SK-N-SH (cell line): ENCODE results near the gene DCAF8. TPM values are rescaled to one million over a fixed set of nuclear protein-coding genes. Genes with fewer than 3 reads are reported as not detected.

Source experiments
- CTCF ChIA-PET: fragments of 300-600, 350-600 bp; formaldehyde crosslinking; extraction: SDS; loops from one replicate; lab custom pipeline; 2021; lab: Yijun Ruan, JAX
- POLR2A ChIA-PET: fragments of 350-600 bp; sonication (Branson Sonifier 250); formaldehyde crosslinking; extraction: SDS; loops from one replicate; lab custom pipeline; 2020; ENCODE audit warnings: antibody characterized with exemption, inconsistent platforms; lab: Yijun Ruan, JAX
- DNase-seq: peaks from one replicate; pipeline ENCODE4 v3.0.0; 2012
- H2AFZ ChIP-seq: fragments of 200-600 bp; sonication (generic); 2 replicates; pipeline ENCODE4 v1.8.1; 2016; ENCODE audit warnings: antibody characterized with exemption, mild to moderate bottlenecking, low read depth
- H3F3A ChIP-seq: fragments of 200-600 bp; sonication (generic); replicated peaks from 2 replicates; pipeline ENCODE3; 2016; ENCODE audit warnings: antibody characterized with exemption, mild to moderate bottlenecking; ENCODE audit not compliant: insufficient read depth
- H3K27ac ChIP-seq, 2 experiments: fragments of 200-500 bp in 1 of 2; fragments of 200-600 bp in 1 of 2; sonication (Bioruptor generic) in 1 of 2; sonication (generic), shearing (Covaris generic) in 1 of 2; 2 replicates each; pipeline versions ENCODE4 v1.5.1 to v1.6.1; 2014 to 2016; ENCODE audit warnings: low read depth in 2 of 2, inconsistent platforms in 1 of 2, low read length in 1 of 2, mild to moderate bottlenecking in 1 of 2, mixed read lengths in 1 of 2
- H3K27me3 ChIP-seq: fragments of 200-600 bp; sonication (generic), shearing (Covaris generic); 2 replicates; pipeline ENCODE4 v1.6.1; 2016; ENCODE audit warnings: mixed run types; ENCODE audit not compliant: insufficient read depth
- H3K36me3 ChIP-seq, 2 experiments: fragments of 200-500 bp in 1 of 2; fragments of 200-600 bp in 1 of 2; sonication (Bioruptor generic) in 1 of 2; sonication (generic) in 1 of 2; replicated peaks in 1 of 2; 2 replicates each; pipeline versions ENCODE3 to v1.5.1; 2014 to 2016; ENCODE audit warnings: low read length in 1 of 2, mild to moderate bottlenecking in 1 of 2; ENCODE audit not compliant: insufficient read depth in 2 of 2, control insufficient read depth in 1 of 2
- H3K4me1 ChIP-seq, 2 experiments: fragments of 200-500 bp in 1 of 2; fragments of 200-600 bp in 1 of 2; sonication (Bioruptor generic) in 1 of 2; sonication (generic), shearing (Covaris generic) in 1 of 2; 2 replicates each; pipeline versions ENCODE4 v1.5.1 to v1.6.1; 2014 to 2016; ENCODE audit warnings: low read depth in 1 of 2, low read length in 1 of 2, mixed run types in 1 of 2; ENCODE audit not compliant: insufficient read depth in 2 of 2, control insufficient read depth in 1 of 2
- H3K4me2 ChIP-seq: fragments of 200-600 bp; sonication (generic), shearing (Covaris generic); 2 replicates; pipeline ENCODE4 v1.6.1; 2017; ENCODE audit warnings: mixed run types
- H3K4me3 ChIP-seq, 2 experiments: fragments of 200-500 bp in 1 of 2; fragments of 200-600 bp in 1 of 2; sonication (Bioruptor generic) in 1 of 2; sonication (generic), shearing (Covaris generic) in 1 of 2; 2 replicates each; pipeline versions ENCODE4 v1.5.1 to v1.8.1; 2014 to 2016; ENCODE audit warnings: low read depth in 2 of 2, inconsistent platforms in 1 of 2, low read length in 1 of 2, mild to moderate bottlenecking in 1 of 2, mixed read lengths in 1 of 2, moderate library complexity in 1 of 2
- H3K79me2 ChIP-seq: fragments of 200-600 bp; sonication (generic); 2 replicates; pipeline ENCODE4 v1.8.1; 2017; ENCODE audit warnings: mild to moderate bottlenecking; ENCODE audit not compliant: insufficient read depth
- H3K9ac ChIP-seq: fragments of 200-600 bp; sonication (generic); 2 replicates; pipeline ENCODE4 v1.6.1; 2017; ENCODE audit warnings: mixed run types
- H3K9me2 ChIP-seq: fragments of 200-600 bp; sonication (generic); 2 replicates; pipeline ENCODE4 v1.6.1; 2017; ENCODE audit warnings: mixed run types
- H3K9me3 ChIP-seq: fragments of 200-600 bp; sonication (generic); 2 replicates; pipeline ENCODE4 v1.6.1; 2017; ENCODE audit warnings: mixed run types, mild to moderate bottlenecking, moderate library complexity
- H4K20me1 ChIP-seq: fragments of 200-600 bp; sonication (generic); 2 replicates; pipeline ENCODE4 v1.6.1; 2017; ENCODE audit warnings: mild to moderate bottlenecking, mixed run types; ENCODE audit not compliant: insufficient read depth
- CHD2 ChIP-seq: fragments of 150-350 bp; IDR thresholded peaks from 2 replicates; pipeline ENCODE4 v1.6.1; 2018; ENCODE audit warnings: low read length; ENCODE audit not compliant: partially characterized antibody
- CTCF ChIP-seq: fragments of 200-600 bp; sonication (generic); IDR thresholded peaks from 2 replicates; pipeline ENCODE4 v1.6.1; 2017; ENCODE audit warnings: antibody characterized with exemption, mild to moderate bottlenecking, moderate library complexity
- ELF1 ChIP-seq: IDR thresholded peaks from 2 replicates; pipeline ENCODE4 v1.4.0; 2012
- EP300 ChIP-seq, 2 experiments: IDR thresholded peaks; 2 replicates each; pipeline versions ENCODE4 v1.4.0 to v1.6.1; 2012; ENCODE audit warnings: borderline replicate concordance in 1 of 2, low read depth in 1 of 2, low read length in 1 of 2
- EZH2phosphoT487 ChIP-seq: fragments of 200-600 bp; sonication (generic); IDR thresholded peaks from 2 replicates; pipeline ENCODE4 v1.6.1; 2017; ENCODE audit warnings: low read depth, mixed run types, mild to moderate bottlenecking, antibody characterized with exemption, moderate library complexity, borderline replicate concordance
- FOSL2 ChIP-seq: IDR thresholded peaks from 2 replicates; pipeline ENCODE4 v1.4.0; 2012; ENCODE audit warnings: low read depth, mild to moderate bottlenecking, moderate library complexity, borderline replicate concordance
- FOXJ3 ChIP-seq: sonication (generic); formaldehyde crosslinking; IDR thresholded peaks from 2 replicates; pipeline ENCODE4 v1.5.1; 2020; ENCODE audit warnings: mild to moderate bottlenecking, missing genetic modification reagents
- IRF3 ChIP-seq: fragments of 150-350 bp; IDR thresholded peaks from 2 replicates; pipeline ENCODE4 v1.6.1; 2016; ENCODE audit warnings: mild to moderate bottlenecking, low read depth, low read length
- JUND ChIP-seq: IDR thresholded peaks from 2 replicates; pipeline ENCODE4 v1.4.0; 2012
- MAX ChIP-seq: IDR thresholded peaks from 2 replicates; pipeline ENCODE4 v1.4.0; 2012; ENCODE audit warnings: low read depth
- MEF2A ChIP-seq: IDR thresholded peaks from 2 replicates; pipeline ENCODE4 v1.4.0; 2012; ENCODE audit warnings: low read depth, borderline replicate concordance
- MXI1 ChIP-seq: IDR thresholded peaks from 2 replicates; pipeline ENCODE4 v1.6.1; 2012; ENCODE audit warnings: mild to moderate bottlenecking, low read depth, low read length, improper control_type of control experiment
- NRF1 ChIP-seq: IDR thresholded peaks from 2 replicates; pipeline ENCODE4 v1.6.1; 2012; ENCODE audit warnings: low read depth, mild to moderate bottlenecking, low read length
- POLR2AphosphoS5 ChIP-seq: IDR thresholded peaks from 2 replicates; pipeline ENCODE4 v1.6.1; 2012; ENCODE audit warnings: low read depth, low read length
- RAD21 ChIP-seq: IDR thresholded peaks from 2 replicates; pipeline ENCODE4 v1.6.1; 2012; ENCODE audit warnings: mild to moderate bottlenecking, low read length
- RCOR1 ChIP-seq: fragments of 150-350 bp; IDR thresholded peaks from 2 replicates; pipeline ENCODE4 v1.6.1; 2017; ENCODE audit warnings: antibody characterized with exemption, low read length
- RFX5 ChIP-seq: IDR thresholded peaks from 2 replicates; pipeline ENCODE4 v1.6.1; 2012; ENCODE audit warnings: mild to moderate bottlenecking, improper control_type of control experiment, low read length
- RXRA ChIP-seq: IDR thresholded peaks from 2 replicates; pipeline ENCODE4 v1.4.0; 2012; ENCODE audit warnings: low read depth, mild to moderate bottlenecking, borderline replicate concordance
- SIN3A ChIP-seq: IDR thresholded peaks from 2 replicates; pipeline ENCODE4 v1.6.1; 2012; ENCODE audit warnings: low read depth, mild to moderate bottlenecking, low read length, moderate library complexity, borderline replicate concordance
- TEAD4 ChIP-seq: IDR thresholded peaks from 2 replicates; pipeline ENCODE4 v1.4.0; 2012; ENCODE audit warnings: mild to moderate bottlenecking, borderline replicate concordance; ENCODE audit not compliant: insufficient read depth
- WGBS: methylation state at CpG from one replicate; pipeline ENCODE4 v1.1.6; 2017; ENCODE audit warnings: low lambda C conversion rate; 5-methylcytosine and 5-hydroxymethylcytosine counted together
- polyA plus RNA-seq, 3 experiments: library from polyadenylated mRNA; depleted of rRNA; stranded (reverse); fragments of >200 nt; gene quantifications; 2 replicates each; pipeline ENCODE4 v1.2.3, GENCODE V29; 2012

Gene DCAF8
- polyA plus RNA-seq, 1 of the 3 experiments (the other 2 are of a cell fraction) = 108 TPM

GRCh38 chr1:160261893-160262794, at the start of gene DCAF8 (continued):
- TF ChIP-seq CTCF = no peak
- TF ChIP-seq EP300 (IDR thresholded peaks at IDR 0.05; ENCODE audit: borderline replicate concordance in 1 of 2, low read depth in 1 of 2, low read length in 1 of 2) = no peak
- peak; percentile 65 for TF ChIP-seq MAX
- no peak for TF ChIP-seq RCOR1
- TF ChIP-seq FOXJ3 (CRISPR knock-in tag) = no peak
- TF ChIP-seq MEF2A = no peak
- TF ChIP-seq RFX5 = no peak
- peak; percentile 77 for TF ChIP-seq MXI1
- peak; percentile 98 for TF ChIP-seq NRF1
- TF ChIP-seq TEAD4 = no peak
- TF ChIP-seq POLR2AphosphoS5 = peak; percentile 95
- TF ChIP-seq RAD21 = no peak
- TF ChIP-seq CHD2 = peak; percentile 98
- no peak for TF ChIP-seq JUND
- no peak for TF ChIP-seq FOSL2

- peaks cover 6% of the 10 kb centered on the region; the same call in 1 of the 2 replicates for H4K20me1 ChIP-seq
- no peaks in the 10 kb centered on the region for H3K4me1 ChIP-seq
- H3K9me2 ChIP-seq = no peaks in the 10 kb centered on the region
- ChIA-PET CTCF (interaction anchor here (6.8 kb wide), 1 partner anchor 18 kb away, joined by 63 read pairs; no protein-coding TSS in a partner anchor), POLR2A (no interaction called here)
- H3K9ac ChIP-seq = no peak overlapping the region
- DNase-seq = no peak
- H3F3A ChIP-seq = peaks cover 21% of the 10 kb centered on the region
- WGBS = 54% methylated on average over 1 of the region's 1 CpG
- no peaks in the 10 kb centered on the region for H3K27me3 ChIP-seq
- no peak overlapping the region for H3K4me3 ChIP-seq
- peaks cover 4% of the 10 kb centered on the region; the same call in 1 of the 2 replicates for H3K79me2 ChIP-seq
- no peaks in the 10 kb centered on the region for H3K9me3 ChIP-seq
- H3K27ac ChIP-seq = no peak overlapping the region; a peak in 1 of 4 replicates
- no peak overlapping the region for H2AFZ ChIP-seq
- no peak overlapping the region for H3K4me2 ChIP-seq
- H3K36me3 ChIP-seq = peaks cover 86 to 96% of the 10 kb centered on the region in 2 experiments
- TF ChIP-seq RFX5 (no peak), IRF3 (no peak), SIN3A (no peak), MXI1 (no peak), ELF1 (no peak), RXRA (no peak), FOSL2 (no peak), EZH2phosphoT487 (no peak)
These were observed 47.2 kb upstream of the DCAF8 start for GRCh38 chr1:160309571-160309970.
